ENCODE data around the gene CEACAM4. TPM values are rescaled to one million over a fixed set of nuclear protein-coding genes. Genes with fewer than 3 reads are reported as not detected.

CEACAM4 gene
- total and polyA plus RNA-seq, 4 donors = 2.1 to 30.0 (median 10.2) TPM

DNA sequence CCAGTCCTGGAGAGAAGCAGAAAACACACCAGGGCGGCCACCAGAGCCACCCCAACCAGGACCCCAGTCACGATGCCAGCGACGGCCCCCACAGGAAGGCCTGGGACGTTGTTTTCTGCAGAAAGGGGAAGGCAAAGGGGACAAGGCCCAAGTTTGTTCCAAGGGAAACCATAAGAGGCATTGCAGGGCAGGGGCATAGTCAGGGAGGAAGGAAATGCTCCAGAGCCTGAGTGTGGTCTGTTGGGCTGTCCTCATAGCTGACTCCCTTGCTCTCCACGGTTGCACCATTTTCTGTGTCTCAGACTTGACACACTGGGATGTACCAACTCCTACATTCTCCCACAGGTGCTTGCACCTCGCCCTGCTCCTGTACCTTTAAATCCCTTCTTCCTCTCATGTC, 5.2 kb downstream of the CEACAM4 start:
- no peak overlapping the region for H3K4me3 ChIP-seq
- H3K27ac ChIP-seq (ENCODE audit: low read depth in 1 of 2, low read length in 1 of 2) = no peak overlapping the region
- TF ChIP-seq, protein P1, sequence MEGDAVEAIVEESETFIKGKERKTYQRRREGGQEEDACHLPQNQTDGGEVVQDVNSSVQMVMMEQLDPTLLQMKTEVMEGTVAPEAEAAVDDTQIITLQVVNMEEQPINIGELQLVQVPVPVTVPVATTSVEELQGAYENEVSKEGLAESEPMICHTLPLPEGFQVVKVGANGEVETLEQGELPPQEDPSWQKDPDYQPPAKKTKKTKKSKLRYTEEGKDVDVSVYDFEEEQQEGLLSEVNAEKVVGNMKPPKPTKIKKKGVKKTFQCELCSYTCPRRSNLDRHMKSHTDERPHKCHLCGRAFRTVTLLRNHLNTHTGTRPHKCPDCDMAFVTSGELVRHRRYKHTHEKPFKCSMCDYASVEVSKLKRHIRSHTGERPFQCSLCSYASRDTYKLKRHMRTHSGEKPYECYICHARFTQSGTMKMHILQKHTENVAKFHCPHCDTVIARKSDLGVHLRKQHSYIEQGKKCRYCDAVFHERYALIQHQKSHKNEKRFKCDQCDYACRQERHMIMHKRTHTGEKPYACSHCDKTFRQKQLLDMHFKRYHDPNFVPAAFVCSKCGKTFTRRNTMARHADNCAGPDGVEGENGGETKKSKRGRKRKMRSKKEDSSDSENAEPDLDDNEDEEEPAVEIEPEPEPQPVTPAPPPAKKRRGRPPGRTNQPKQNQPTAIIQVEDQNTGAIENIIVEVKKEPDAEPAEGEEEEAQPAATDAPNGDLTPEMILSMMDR (IDR thresholded peaks at IDR 0.05; ENCODE audit: control extremely low read depth, extremely low read depth) = no peak
- H3K27me3 ChIP-seq (ENCODE audit: control insufficient read depth in 3 of 3, insufficient read depth in 3 of 3, low read length in 2 of 3) = no peaks in the 10 kb centered on the region
- 30 to 44% methylated on average over 7 of the region's 7 CpGs for WGBS, 2 donors
- no peaks in the 10 kb centered on the region for H3K4me1 ChIP-seq (ENCODE audit: control insufficient read depth in 5 of 5, insufficient read depth in 5 of 5, low read length in 5 of 5)
- DNase-seq (no peak), ATAC-seq (ENCODE audit: insufficient read depth, low FRiP score) (no peak)
- no peaks in the 10 kb centered on the region for H3K36me3 ChIP-seq (ENCODE audit: control insufficient read depth in 4 of 4, insufficient read depth in 4 of 4, low read length in 4 of 4)
- H3K9me3 ChIP-seq (ENCODE audit: control insufficient read depth in 4 of 4, insufficient read depth in 3 of 4, low read length in 3 of 4) = no peaks in the 10 kb centered on the region
- H3K9ac ChIP-seq (ENCODE audit: insufficient read depth in 1 of 2, low read length in 2 of 2) = no peak overlapping the region

DNA sequence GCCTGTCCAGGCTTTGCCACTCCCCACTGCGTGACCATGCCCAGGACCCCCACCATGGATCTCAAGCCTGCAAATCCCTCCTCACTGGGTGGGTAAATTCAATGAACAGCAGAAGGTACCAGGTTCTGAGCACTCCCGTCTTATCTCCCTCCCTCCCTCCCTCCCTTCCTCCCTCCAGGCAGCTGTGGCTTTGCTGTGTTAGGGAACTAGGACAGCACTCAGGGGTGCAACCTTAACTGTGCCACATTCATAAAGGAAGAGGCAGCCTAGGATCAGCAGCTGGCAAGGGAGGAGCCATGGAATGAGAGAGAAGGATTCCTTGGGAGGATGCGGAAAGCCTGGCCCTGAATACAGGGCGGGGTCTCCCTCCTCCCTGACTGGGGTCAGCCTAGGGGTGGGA, 5.6 kb downstream of the CEACAM4 start:
- ATAC-seq (ENCODE audit: insufficient read depth, low FRiP score) (no peak), DNase-seq (no peak)
- no peaks in the 10 kb centered on the region for H3K27me3 ChIP-seq (ENCODE audit: control insufficient read depth in 3 of 3, insufficient read depth in 3 of 3, low read length in 2 of 3)
- no peak overlapping the region for H3K27ac ChIP-seq (ENCODE audit: low read depth in 1 of 2, low read length in 1 of 2)
- H3K4me3 ChIP-seq = no peak overlapping the region
- no peaks in the 10 kb centered on the region for H3K9me3 ChIP-seq (ENCODE audit: control insufficient read depth in 4 of 4, insufficient read depth in 3 of 4, low read length in 3 of 4)
- 31 to 49% methylated on average over 4 of the region's 4 CpGs for WGBS, 2 donors
- TF ChIP-seq, protein P1 (IDR thresholded peaks at IDR 0.05; ENCODE audit: control extremely low read depth, extremely low read depth) = no peak
- no peaks in the 10 kb centered on the region for H3K36me3 ChIP-seq (ENCODE audit: control insufficient read depth in 4 of 4, insufficient read depth in 4 of 4, low read length in 4 of 4)
- no peaks in the 10 kb centered on the region for H3K4me1 ChIP-seq (ENCODE audit: control insufficient read depth in 5 of 5, insufficient read depth in 5 of 5, low read length in 5 of 5)
- no peak overlapping the region for H3K9ac ChIP-seq (ENCODE audit: insufficient read depth in 1 of 2, low read length in 2 of 2)

DNA sequence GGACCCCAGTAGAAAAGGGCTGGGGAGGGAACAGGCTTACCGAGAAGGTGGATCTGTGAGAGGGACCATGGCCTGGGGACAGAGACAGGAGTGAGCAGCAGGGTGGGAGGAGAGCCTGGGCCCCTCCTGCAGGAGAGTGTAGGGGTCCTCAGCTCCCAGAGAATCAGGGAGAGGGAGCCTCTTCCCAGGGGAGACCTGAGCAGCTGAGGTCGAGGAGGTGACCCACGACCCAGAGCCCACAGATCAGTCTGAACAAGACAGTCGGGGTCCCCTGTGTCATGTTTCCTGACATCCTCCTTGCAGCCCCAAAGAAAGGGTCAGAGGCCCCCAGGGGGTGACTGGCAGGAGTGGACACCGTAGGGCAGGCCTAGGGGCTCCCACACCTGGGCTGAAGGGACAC, 6.7 kb downstream of the CEACAM4 start:
- TF ChIP-seq, protein P1 (IDR thresholded peaks at IDR 0.05; ENCODE audit: control extremely low read depth, extremely low read depth) = no peak
- Histone ChIP-seq H3K4me1 (ENCODE audit: control insufficient read depth in 5 of 5, insufficient read depth in 5 of 5, low read length in 5 of 5) (no peaks in the 10 kb centered on the region), H3K27me3 (ENCODE audit: control insufficient read depth in 3 of 3, insufficient read depth in 3 of 3, low read length in 2 of 3) (no peaks in the 10 kb centered on the region), H3K9ac (ENCODE audit: insufficient read depth in 1 of 2, low read length in 2 of 2) (no peak overlapping the region), H3K36me3 (ENCODE audit: control insufficient read depth in 4 of 4, insufficient read depth in 4 of 4, low read length in 4 of 4) (no peaks in the 10 kb centered on the region), H3K27ac (ENCODE audit: low read depth in 1 of 2, low read length in 1 of 2) (no peak overlapping the region), H3K4me3 (no peak overlapping the region), H3K9me3 (ENCODE audit: control insufficient read depth in 4 of 4, insufficient read depth in 3 of 4, low read length in 3 of 4) (no peaks in the 10 kb centered on the region)
- no peak for DNase-seq
- no peak for ATAC-seq (ENCODE audit: insufficient read depth, low FRiP score)
- 60 to 65% methylated on average over 5 of the region's 5 CpGs for WGBS, 2 donors

DNA sequence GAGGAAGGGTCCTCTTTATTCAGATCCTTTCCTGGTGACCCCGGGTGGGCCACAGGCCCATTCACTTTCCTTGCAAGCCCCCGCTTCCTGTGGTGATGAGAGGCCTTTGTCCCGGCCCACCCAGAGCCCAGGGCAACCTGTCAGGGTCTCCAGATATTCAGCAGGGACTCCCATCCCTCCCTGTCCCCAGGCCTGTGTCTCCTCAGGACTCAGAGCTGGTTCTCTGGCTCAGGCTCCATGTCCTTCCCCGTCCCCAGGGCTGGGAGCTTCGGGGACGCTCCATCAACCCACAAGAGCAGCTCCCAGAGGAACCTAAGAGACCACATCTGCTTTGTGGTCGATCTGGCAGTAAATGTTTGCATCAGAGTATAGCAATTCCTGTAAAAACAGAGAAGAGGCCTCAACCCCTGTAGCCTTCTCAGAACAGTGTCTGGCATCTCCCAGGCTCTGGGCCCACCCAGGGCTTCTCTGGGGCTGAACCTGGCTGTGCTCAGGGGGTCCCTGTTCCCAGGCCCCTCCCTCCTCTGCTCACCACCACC, 7.8 kb downstream of the CEACAM4 start:
- Histone ChIP-seq H3K4me1 (ENCODE audit: control insufficient read depth in 5 of 5, insufficient read depth in 5 of 5, low read length in 5 of 5) (no peaks in the 10 kb centered on the region), H3K9ac (ENCODE audit: insufficient read depth in 1 of 2, low read length in 2 of 2) (no peak overlapping the region), H3K36me3 (ENCODE audit: control insufficient read depth in 4 of 4, insufficient read depth in 4 of 4, low read length in 4 of 4) (no peaks in the 10 kb centered on the region), H3K4me3 (no peak overlapping the region), H3K27ac (ENCODE audit: low read depth in 1 of 2, low read length in 1 of 2) (no peak overlapping the region), H3K9me3 (ENCODE audit: control insufficient read depth in 4 of 4, insufficient read depth in 3 of 4, low read length in 3 of 4) (peaks cover 0 to 2% (median 0%) of the 10 kb centered on the region in 4 donors), H3K27me3 (ENCODE audit: control insufficient read depth in 3 of 3, insufficient read depth in 3 of 3, low read length in 2 of 3) (no peaks in the 10 kb centered on the region)
- WGBS, 2 donors = 21 to 47% methylated on average over 6 to 7 of the region's 7 CpGs
- TF ChIP-seq, protein P1 (IDR thresholded peaks at IDR 0.05; ENCODE audit: control extremely low read depth, extremely low read depth) = no peak
- DNase-seq (no peak), ATAC-seq (ENCODE audit: insufficient read depth, low FRiP score) (no peak)

All from lung (tissue), 12 donors.